ENCODE measurements around the gene TMEM132D. TPM values are rescaled to one million over a fixed set of nuclear protein-coding genes. Genes with fewer than 3 reads are reported as not detected.

Gene TMEM132D
- total and polyA plus RNA-seq, 7 donors = 0.01 TPM; not detected in 6

DNA sequence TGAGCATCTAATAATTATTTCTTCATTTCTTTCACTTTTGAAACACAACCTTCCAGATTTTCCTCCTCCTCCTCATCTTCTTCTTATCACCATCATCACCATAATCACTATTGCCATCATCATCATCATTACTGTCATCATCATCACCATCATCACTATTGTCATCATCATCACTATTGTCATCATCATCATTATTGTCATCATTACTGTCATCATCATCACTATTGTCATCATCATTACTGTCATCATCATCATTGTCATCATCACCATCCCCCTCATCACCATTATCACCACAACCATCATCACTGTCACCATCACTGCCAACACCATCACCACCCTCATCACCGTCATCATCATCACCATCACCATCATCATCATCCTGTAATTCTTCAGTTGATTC, 400.0 kb downstream of the TMEM132D start:
- H3K27ac ChIP-seq = no peak overlapping the region
- intact Hi-C loops (cut with DNase I) = no loop called here
- 94 to 95% (median 94%) methylated on average over 1 of the region's 1 CpG for WGBS, 3 donors

GRCh38 chr12:129496226-129496625, 407.6 kb downstream of the TMEM132D start:
- WGBS, 3 donors = 69 to 74% (median 72%) methylated on average over 6 of the region's 6 CpGs
- Histone ChIP-seq H3K27me3 (ENCODE audit: insufficient read depth in 3 of 3, low read length in 2 of 3) (no peaks in the 10 kb centered on the region), H3K36me3 (ENCODE audit: insufficient read depth in 1 of 2, low read depth in 1 of 2) (no peaks in the 10 kb centered on the region), H3K4me1 (no peaks in the 10 kb centered on the region), H3K4me3 (no peak overlapping the region), H3K27ac (no peak overlapping the region), H3K9me3 (no peaks in the 10 kb centered on the region)
- TF ChIP-seq, protein P1, sequence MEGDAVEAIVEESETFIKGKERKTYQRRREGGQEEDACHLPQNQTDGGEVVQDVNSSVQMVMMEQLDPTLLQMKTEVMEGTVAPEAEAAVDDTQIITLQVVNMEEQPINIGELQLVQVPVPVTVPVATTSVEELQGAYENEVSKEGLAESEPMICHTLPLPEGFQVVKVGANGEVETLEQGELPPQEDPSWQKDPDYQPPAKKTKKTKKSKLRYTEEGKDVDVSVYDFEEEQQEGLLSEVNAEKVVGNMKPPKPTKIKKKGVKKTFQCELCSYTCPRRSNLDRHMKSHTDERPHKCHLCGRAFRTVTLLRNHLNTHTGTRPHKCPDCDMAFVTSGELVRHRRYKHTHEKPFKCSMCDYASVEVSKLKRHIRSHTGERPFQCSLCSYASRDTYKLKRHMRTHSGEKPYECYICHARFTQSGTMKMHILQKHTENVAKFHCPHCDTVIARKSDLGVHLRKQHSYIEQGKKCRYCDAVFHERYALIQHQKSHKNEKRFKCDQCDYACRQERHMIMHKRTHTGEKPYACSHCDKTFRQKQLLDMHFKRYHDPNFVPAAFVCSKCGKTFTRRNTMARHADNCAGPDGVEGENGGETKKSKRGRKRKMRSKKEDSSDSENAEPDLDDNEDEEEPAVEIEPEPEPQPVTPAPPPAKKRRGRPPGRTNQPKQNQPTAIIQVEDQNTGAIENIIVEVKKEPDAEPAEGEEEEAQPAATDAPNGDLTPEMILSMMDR (IDR thresholded peaks at IDR 0.05) = no peak
- ATAC-seq (no peak), DNase-seq (no peak)
- intact Hi-C loops (cut with DNase I) = no loop called here

More for the DNA sequence above, 400.0 kb downstream of the TMEM132D start:
- H3K4me1 ChIP-seq = no peaks in the 10 kb centered on the region
- no peaks in the 10 kb centered on the region for H3K36me3 ChIP-seq (ENCODE audit: insufficient read depth in 1 of 2, low read depth in 1 of 2)
- peaks cover 6% of the 10 kb centered on the region for H3K9me3 ChIP-seq
- H3K4me3 ChIP-seq = no peak overlapping the region
- TF ChIP-seq, protein P1 (IDR thresholded peaks at IDR 0.05) = no peak
- DNase-seq = no peak
- H3K27me3 ChIP-seq (ENCODE audit: insufficient read depth in 3 of 3, low read length in 2 of 3) = peaks cover 0 to 2% (median 0%) of the 10 kb centered on the region in 3 donors
- no peak for ATAC-seq

DNA sequence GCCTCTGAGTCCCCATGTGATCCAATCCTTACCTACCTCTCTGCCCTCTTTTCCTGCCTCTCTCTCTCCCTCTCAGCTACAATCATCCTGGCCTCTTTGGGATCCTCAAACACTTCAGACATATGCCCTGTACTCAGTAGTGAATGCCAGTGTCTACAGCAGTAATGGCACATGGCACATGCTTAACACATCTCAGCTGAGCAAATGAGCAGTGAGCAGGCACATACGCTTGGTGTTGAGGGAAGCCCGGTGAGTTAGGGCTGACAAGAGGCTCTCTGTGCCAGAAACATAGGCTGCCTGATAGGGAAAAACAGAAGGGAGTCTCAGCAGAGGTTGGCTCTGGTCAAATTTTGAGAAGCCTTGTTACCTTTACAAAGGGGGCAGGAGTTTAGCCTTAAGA, 409.1 kb downstream of the TMEM132D start:
- intact Hi-C loops (cut with DNase I) = no loop called here
- H3K27ac ChIP-seq = no peak overlapping the region
- TF ChIP-seq, protein P1 (IDR thresholded peaks at IDR 0.05) = no peak
- 65 to 81% (median 72%) methylated on average over 2 of the region's 2 CpGs for WGBS, 3 donors
- DNase-seq (no peak), ATAC-seq (no peak)
- no peaks in the 10 kb centered on the region for H3K36me3 ChIP-seq (ENCODE audit: insufficient read depth in 1 of 2, low read depth in 1 of 2)
- no peaks in the 10 kb centered on the region for H3K4me1 ChIP-seq
- no peaks in the 10 kb centered on the region for H3K9me3 ChIP-seq
- no peak overlapping the region for H3K4me3 ChIP-seq
- no peaks in the 10 kb centered on the region for H3K27me3 ChIP-seq (ENCODE audit: insufficient read depth in 3 of 3, low read length in 2 of 3)

DNA sequence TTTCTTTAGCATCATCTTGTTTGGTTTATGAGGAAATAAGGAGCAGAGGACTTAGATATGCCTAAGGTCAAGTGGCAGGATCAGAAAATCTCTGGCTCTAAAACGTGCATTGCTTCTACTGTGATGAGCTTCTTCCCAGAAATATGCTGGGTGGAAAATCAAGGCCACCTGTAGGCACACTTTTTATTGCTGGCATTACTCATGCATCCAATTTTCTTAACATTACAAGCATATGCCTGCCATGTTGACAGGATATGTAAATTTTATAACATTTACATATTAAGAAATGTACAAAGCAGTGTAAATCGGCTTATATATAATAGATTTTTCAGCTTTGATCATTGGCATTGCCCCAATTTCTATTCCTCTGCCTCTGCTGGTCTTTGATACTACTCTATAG, 409.6 kb downstream of the TMEM132D start:
- Histone ChIP-seq H3K27ac (no peak overlapping the region), H3K27me3 (ENCODE audit: insufficient read depth in 3 of 3, low read length in 2 of 3) (no peaks in the 10 kb centered on the region), H3K36me3 (ENCODE audit: insufficient read depth in 1 of 2, low read depth in 1 of 2) (no peaks in the 10 kb centered on the region), H3K9me3 (no peaks in the 10 kb centered on the region), H3K4me3 (no peak overlapping the region), H3K4me1 (no peaks in the 10 kb centered on the region)
- TF ChIP-seq, protein P1 (IDR thresholded peaks at IDR 0.05) = no peak
- no peak for DNase-seq
- intact Hi-C loops (cut with DNase I) = no loop called here
- ATAC-seq = no peak
- WGBS, 3 donors = 58 to 65% (median 60%) methylated on average over 2 of the region's 2 CpGs

GRCh38 chr12:129489100-129489676, 414.6 kb downstream of the TMEM132D start:
- no peak overlapping the region for H3K4me3 ChIP-seq
- no peaks in the 10 kb centered on the region for H3K36me3 ChIP-seq (ENCODE audit: insufficient read depth in 1 of 2, low read depth in 1 of 2)
- intact Hi-C loops (cut with DNase I) = no loop called here
- H3K9me3 ChIP-seq = no peaks in the 10 kb centered on the region
- TF ChIP-seq, protein P1 (IDR thresholded peaks at IDR 0.05) = no peak
- DNase-seq (no peak), ATAC-seq (no peak)
- WGBS, 3 donors = 91 to 93% (median 93%) methylated on average over 1 of the region's 1 CpG
- no peak overlapping the region for H3K27ac ChIP-seq
- H3K27me3 ChIP-seq (ENCODE audit: insufficient read depth in 3 of 3, low read length in 2 of 3) = no peaks in the 10 kb centered on the region
- no peaks in the 10 kb centered on the region for H3K4me1 ChIP-seq

All from psoas muscle (tissue), 8 donors.